HepG2 (cell line): ENCODE measurements around the gene LGALS9. TPM values are rescaled to one million over a fixed set of nuclear protein-coding genes. Genes with fewer than 3 reads are reported as not detected.
"Not testable (repeated sequence)": the region's sequence is repeated elsewhere in the genome, so short reads cannot be mapped to it uniquely, and the experiment has no call there.

Source experiments
- ATAC-seq: fragments of 200-7000 bp; cut with Tn5 transposase; 3 replicates; pipeline ENCODE4 v1.9.1; 2020; ENCODE audit warnings: mild to moderate bottlenecking, moderate library complexity
- BruUV-seq: library from RNA; stranded (reverse); fragments of 400-500 nt; replicated peaks from 2 replicates; lab custom pipeline; 2021; lab: Mats Ljungman, UMichigan
- CTCF ChIA-PET: fragments of 300-600 bp; formaldehyde crosslinking; extraction: SDS; loops from one replicate; lab custom pipeline; 2021; ENCODE audit warnings: low total read pairs, inconsistent platforms, low intra/inter-chr PET ratio; lab: Yijun Ruan, JAX
- POLR2A ChIA-PET: fragments of 350-600 bp; sonication (Branson Sonifier 250); formaldehyde crosslinking; loops from one replicate; lab custom pipeline; 2020; ENCODE audit warnings: antibody characterized with exemption, inconsistent platforms; lab: Yijun Ruan, JAX
- DNase-seq: peaks from one replicate; pipeline ENCODE4 v3.0.0-alpha.2; 2015; ENCODE audit warnings: low spot score
- FAIRE-seq: peaks from 3 replicates; lab custom pipeline; 2011; peaks lifted over from hg19 to GRCh38; lab: Jason Lieb, UNC
- H2AFZ ChIP-seq: one replicate; pipeline ENCODE4 v1.6.1; 2011; ENCODE audit warnings: low read length, inconsistent platforms
- H3K27ac ChIP-seq: fragments of 300-600 bp; 3 replicates; pipeline ENCODE4 v1.8.0; 2011; ENCODE audit warnings: mixed run types, mild to moderate bottlenecking, mixed read lengths, low read length, inconsistent platforms; ENCODE audit not compliant: insufficient read depth; ENCODE audit errors: extremely low read length
- H3K27me3 ChIP-seq, 2 experiments: fragments of 200-600 bp in 1 of 2; 2 replicates in 1 of 2; 3 replicates in 1 of 2; pipeline versions ENCODE4 v1.6.0 to v1.8.0; 2011; ENCODE audit warnings: low read length in 2 of 2, mild to moderate bottlenecking in 2 of 2, moderate library complexity in 2 of 2, inconsistent platforms in 1 of 2; ENCODE audit not compliant: insufficient read depth in 2 of 2, control insufficient read depth in 1 of 2
- H3K36me3 ChIP-seq, 2 experiments: fragments of 200-600 bp in 1 of 2; replicated peaks in 1 of 2; 2 replicates in 1 of 2; 3 replicates in 1 of 2; pipeline versions ENCODE4 v1.5.1 to v1.8.0; 2011; ENCODE audit warnings: low read length in 2 of 2, inconsistent platforms in 1 of 2; ENCODE audit not compliant: insufficient read depth in 2 of 2, control insufficient read depth in 1 of 2
- H3K4me1 ChIP-seq: 2 replicates; pipeline ENCODE4 v1.5.1; 2012; ENCODE audit warnings: low read length, inconsistent platforms; ENCODE audit not compliant: insufficient read depth
- H3K4me2 ChIP-seq: 2 replicates; pipeline ENCODE4 v1.6.0; 2011; ENCODE audit warnings: low read depth, low read length, inconsistent platforms
- H3K4me3 ChIP-seq, 3 experiments: fragments of 200-600 bp in 1 of 3; sonication (generic), shearing (Covaris generic) in 1 of 3; replicated peaks in 1 of 3; 2 replicates each; pipeline ENCODE4 v1.5.1; 2011 to 2016; ENCODE audit warnings: low read length in 3 of 3, inconsistent platforms in 2 of 3, low read depth in 2 of 3, mild to moderate bottlenecking in 2 of 3, control low read depth in 1 of 3, mixed read lengths in 1 of 3; ENCODE audit not compliant: insufficient read depth in 1 of 3
- H3K79me2 ChIP-seq: one replicate; pipeline ENCODE4 v1.6.1; 2011; ENCODE audit warnings: low read length, inconsistent platforms; ENCODE audit not compliant: insufficient read depth
- H3K9ac ChIP-seq: 2 replicates; pipeline ENCODE4 v1.6.0; 2011; ENCODE audit warnings: mild to moderate bottlenecking, low read depth, low read length, inconsistent platforms; ENCODE audit not compliant: insufficient read depth
- H3K9me3 ChIP-seq: 2 replicates; pipeline ENCODE4 v1.5.1; 2012; ENCODE audit warnings: mild to moderate bottlenecking, low read length
- H4K20me1 ChIP-seq: 2 replicates; pipeline ENCODE4 v1.6.0; 2011; ENCODE audit warnings: inconsistent platforms, mild to moderate bottlenecking, low read length, moderate library complexity; ENCODE audit not compliant: insufficient read depth
- FOSL2 ChIP-seq: sonication (generic); formaldehyde crosslinking; IDR thresholded peaks from 2 replicates; pipeline ENCODE4 v1.4.0; 2020; ENCODE audit warnings: missing genetic modification reagents
- NR2C2 ChIP-seq: sonication (generic); formaldehyde crosslinking; IDR thresholded peaks from 2 replicates; pipeline ENCODE4 v1.4.0; 2020; ENCODE audit warnings: missing genetic modification reagents, mild to moderate bottlenecking, moderate library complexity, borderline replicate concordance
- NR2F6 ChIP-seq, 2 experiments: IDR thresholded peaks; 2 replicates each; pipeline ENCODE4 v1.6.1; 2016; ENCODE audit warnings: antibody characterized with exemption in 1 of 2, mild to moderate bottlenecking in 1 of 2
- TFDP2 ChIP-seq: sonication (generic); formaldehyde crosslinking; IDR thresholded peaks from 2 replicates; pipeline ENCODE4 v1.4.0; 2020; ENCODE audit warnings: missing genetic modification reagents
- ZNF776 ChIP-seq: sonication (generic); formaldehyde crosslinking; IDR thresholded peaks from 2 replicates; pipeline ENCODE4 v1.4.0; 2020; ENCODE audit warnings: mild to moderate bottlenecking, missing genetic modification reagents
- WGBS: methylation state at CpG from one replicate; pipeline ENCODE4 v1.1.6; 2017; ENCODE audit warnings: low lambda C conversion rate; 5-methylcytosine and 5-hydroxymethylcytosine counted together
- in situ Hi-C: cut with HindIII; loops from 2 replicates; pipeline ENCODE4 v1.10.0; 2017; ENCODE audit warnings: low pct_unique_long_range_greater_than_20kb; ENCODE audit not compliant: extremely low pct_ligation_motif_present
- intact Hi-C: fragments of 100-400 bp; cut with micrococcal nuclease; formaldehyde crosslinking; loops from one replicate; pipeline ENCODE4 v1.10.0; 2022; ENCODE audit not compliant: unreplicated experiment
- polyA plus RNA-seq, 8 experiments: library from polyadenylated mRNA; depleted of rRNA in 3 of 8; stranded (reverse) in 7 of 8; unstranded in 1 of 8; fragments of >200 nt; fragmentation: Illumina TruSeq in 4 of 8; extraction: Trizol in 4 of 8; gene quantifications; 2 replicates each; pipeline versions ENCODE4 v1.2.1 to v1.2.3, GENCODE V29; 2011 to 2016; ENCODE audit warnings: low read depth in 4 of 8, missing spikeins in 1 of 8, mixed read lengths in 1 of 8; ENCODE audit not compliant: insufficient read depth in 1 of 8
- total RNA-seq, 5 experiments: library from RNA; depleted of rRNA; stranded (reverse); fragments of >200 nt; fragmentation: Illumina TruSeq; extraction: Trizol; gene quantifications; 2 replicates each; pipeline ENCODE4 v1.2.3, GENCODE V29; 2016; ENCODE audit warnings: low read depth in 1 of 5

The LGALS9 gene
- total and polyA plus RNA-seq, 2 of the 13 experiments (the other 11 are each of a cell fraction or from before 2014, with no cell fraction given), result 0.40 to 1.4 TPM

GRCh38 chr17:27638415-27638914 is 7.5 kb downstream of the LGALS9 start:
- H3K4me1 ChIP-seq, result peaks cover 29% of the 10 kb centered on the region
- intact Hi-C loops, H3K36me3 ChIP-seq, in situ Hi-C loops, CTCF ChIA-PET, H3K27me3 ChIP-seq, H2AFZ ChIP-seq, BruUV-seq, H3K4me3 ChIP-seq, POLR2A ChIA-PET, H3K4me2 ChIP-seq, H4K20me1 ChIP-seq, FAIRE-seq, H3K9me3 ChIP-seq, DNase-seq, H3K9ac ChIP-seq, H3K79me2 ChIP-seq, H3K27ac ChIP-seq: not testable (repeated sequence)
- 0% methylated on average over 1 of the region's 5 CpGs for WGBS
- ATAC-seq, result peak; percentile 59

GRCh38 chr17:27640790-27641189 is 9.8 kb downstream of the LGALS9 start:
- H3K4me2 ChIP-seq, result no peak overlapping the region
- H3K36me3 ChIP-seq, result no peaks in the 10 kb centered on the region
- no peak for DNase-seq
- BruUV-seq, result no TSS peak
- peaks cover 22% of the 10 kb centered on the region for H3K4me1 ChIP-seq
- ATAC-seq, result no peak
- H3K79me2 ChIP-seq, result no peaks in the 10 kb centered on the region
- intact Hi-C loops (no loop called here), in situ Hi-C loops (no loop called here)
- POLR2A ChIA-PET, result no interaction called here
- TF ChIP-seq FOSL2 (CRISPR knock-in tag), result no peak
- 0 out of 2 replicates have a peak, but pooled peaks have one; percentile 3 for TF ChIP-seq NR2C2 (CRISPR knock-in tag)
- TF ChIP-seq ZNF776, result no peak
- TF ChIP-seq NR2F6 (IDR thresholded peaks at IDR 0.05), result no peak
- TF ChIP-seq NR2F6 (CRISPR knock-in tag; IDR thresholded peaks at IDR 0.05), result 0 out of 2 replicates have a peak, but pooled peaks have one; percentile 2
- TF ChIP-seq TFDP2 (CRISPR knock-in tag), result no peak
- CTCF ChIA-PET, result no interaction called here
- no peaks in the 10 kb centered on the region for H4K20me1 ChIP-seq
- no peak overlapping the region for H3K9ac ChIP-seq
- H3K9me3 ChIP-seq, result no peaks in the 10 kb centered on the region
- no peak for FAIRE-seq
- no peak overlapping the region for H2AFZ ChIP-seq
- H3K4me3 ChIP-seq, result no peak overlapping the region
- 57% methylated on average over 4 of the region's 4 CpGs for WGBS
- no peak overlapping the region for H3K27ac ChIP-seq
- H3K27me3 ChIP-seq, result no peaks in the 10 kb centered on the region
